Muscle of leg (tissue), 11 donors: Measurements from ENCODE around the gene TNFSF13B. TPM values are rescaled to one million over a fixed set of nuclear protein-coding genes. Genes with fewer than 3 reads are reported as not detected.

Source experiments
- DNase-seq: peaks from one replicate; pipeline ENCODE4 v3.0.0; 2013
- H3K27ac ChIP-seq: one replicate; pipeline ENCODE4 v1.5.1; 2013; ENCODE audit warnings: mild to moderate bottlenecking, low read length, control low read depth
- H3K27me3 ChIP-seq: one replicate; pipeline ENCODE4 v1.6.1; 2013; ENCODE audit warnings: low read length; ENCODE audit not compliant: control insufficient read depth, insufficient read depth
- H3K36me3 ChIP-seq: one replicate; pipeline ENCODE4 v1.6.1; 2013; ENCODE audit warnings: low read length; ENCODE audit not compliant: control insufficient read depth, insufficient read depth
- H3K4me1 ChIP-seq: one replicate; pipeline ENCODE4 v1.6.1; 2013; ENCODE audit warnings: low read length; ENCODE audit not compliant: control insufficient read depth, insufficient read depth
- H3K4me3 ChIP-seq: one replicate; pipeline ENCODE4 v1.5.1; 2013; ENCODE audit warnings: low read length, control low read depth
- H3K9me3 ChIP-seq: replicated peaks from 2 replicates; pipeline ENCODE4 v1.6.1; 2013; ENCODE audit warnings: low read depth, low read length; ENCODE audit not compliant: control insufficient read depth
- WGBS: methylation state at CpG from one replicate; pipeline ENCODE4 v1.1.5; 2013; ENCODE audit warnings: missing lambda C conversion rate; ENCODE audit not compliant: insufficient coverage; 5-methylcytosine and 5-hydroxymethylcytosine counted together
- polyA plus RNA-seq, 8 donors: library from polyadenylated mRNA; unstranded; fragments of 120-200 nt; gene quantifications; one replicate each; pipeline versions ENCODE4 v1.2.1 to v1.2.3, GENCODE V29; 2013; ENCODE audit warnings: inconsistent platforms in 1 of 8, low replicate concordance in 1 of 8; ENCODE audit not compliant: insufficient read length in 8 of 8, insufficient read depth in 1 of 8
- total RNA-seq: library from RNA; stranded (reverse); fragments of 120-200 nt; gene quantifications from one replicate; pipeline ENCODE4 v1.2.4, GENCODE V29; 2013

Gene TNFSF13B
- total and polyA plus RNA-seq, 9 donors: 1.6 to 5.3 (median 2.3) TPM

DNA sequence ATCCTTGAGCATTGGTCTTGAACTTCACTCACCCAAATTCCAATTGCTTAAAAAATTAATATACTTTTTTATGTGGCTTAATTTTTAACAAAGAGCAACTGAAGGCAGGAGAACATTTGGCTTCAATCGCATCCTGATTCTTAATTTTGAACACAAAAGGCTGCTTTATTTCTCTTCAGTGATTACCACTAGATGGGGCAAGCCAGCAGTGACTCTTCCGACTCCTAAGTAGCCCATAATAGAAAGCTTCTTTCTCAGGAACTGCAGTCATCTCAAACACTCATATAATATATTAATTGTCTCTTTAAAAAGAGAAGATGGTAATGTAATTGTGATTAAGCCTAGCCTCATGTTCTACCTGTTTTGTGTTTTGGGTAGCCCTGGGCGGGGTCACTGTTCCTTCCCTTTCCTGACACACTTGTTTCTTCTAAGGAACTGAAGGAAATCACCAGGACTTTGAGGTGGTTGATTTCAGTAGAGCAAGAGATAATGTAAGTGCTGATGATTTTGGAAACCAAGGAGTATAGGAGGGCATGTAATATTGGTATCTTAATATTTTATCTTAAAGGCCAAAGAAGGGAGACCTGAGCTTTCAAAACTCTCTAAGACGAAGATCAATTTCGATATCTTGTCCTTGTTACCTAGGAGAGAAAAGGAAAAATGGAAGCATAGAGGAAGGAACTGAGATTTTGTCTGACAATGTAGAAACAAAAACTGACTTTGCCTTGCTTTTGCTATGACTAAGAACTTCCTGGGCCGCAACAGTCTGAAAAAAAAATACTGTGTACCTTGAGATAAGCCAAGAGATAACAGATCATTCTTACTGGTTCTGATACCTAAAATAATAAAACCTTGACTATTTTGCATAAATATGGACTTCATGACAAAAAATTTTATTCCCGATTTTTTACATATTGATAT is 73.1 kb downstream of the TNFSF13B start:
- 92% methylated on average over 2 of the region's 7 CpGs for WGBS
- no peaks in the 10 kb centered on the region for H3K36me3 ChIP-seq
- no peak overlapping the region for H3K4me3 ChIP-seq
- H3K27ac ChIP-seq: no peak overlapping the region
- peak; percentile 70 for DNase-seq
- H3K9me3 ChIP-seq: no peaks in the 10 kb centered on the region
- H3K27me3 ChIP-seq: no peaks in the 10 kb centered on the region
- H3K4me1 ChIP-seq: no peaks in the 10 kb centered on the region

DNA sequence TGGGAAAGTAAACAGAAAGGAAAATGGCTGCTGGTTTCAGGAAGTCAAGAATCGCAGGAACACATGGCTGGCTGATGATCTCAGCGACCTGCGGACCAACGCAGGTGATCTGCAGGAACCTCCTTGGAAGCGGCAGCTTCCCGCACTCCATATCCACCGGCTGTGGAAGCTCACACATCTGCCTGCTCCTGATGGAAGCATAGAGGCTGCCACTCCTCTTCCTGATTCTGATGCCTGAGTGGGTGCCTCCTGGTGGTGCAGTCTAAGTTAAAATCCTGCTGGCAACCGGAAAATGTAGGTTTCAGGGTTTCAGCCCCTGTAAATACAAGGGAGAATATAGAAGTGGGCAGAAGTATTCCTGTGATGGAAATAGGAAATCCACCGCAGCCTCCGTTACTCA is 75.5 kb downstream of the TNFSF13B start:
- 85% methylated on average over 7 of the region's 10 CpGs for WGBS
- Histone ChIP-seq H3K27me3 (no peaks in the 10 kb centered on the region), H3K27ac (no peak overlapping the region)

DNA sequence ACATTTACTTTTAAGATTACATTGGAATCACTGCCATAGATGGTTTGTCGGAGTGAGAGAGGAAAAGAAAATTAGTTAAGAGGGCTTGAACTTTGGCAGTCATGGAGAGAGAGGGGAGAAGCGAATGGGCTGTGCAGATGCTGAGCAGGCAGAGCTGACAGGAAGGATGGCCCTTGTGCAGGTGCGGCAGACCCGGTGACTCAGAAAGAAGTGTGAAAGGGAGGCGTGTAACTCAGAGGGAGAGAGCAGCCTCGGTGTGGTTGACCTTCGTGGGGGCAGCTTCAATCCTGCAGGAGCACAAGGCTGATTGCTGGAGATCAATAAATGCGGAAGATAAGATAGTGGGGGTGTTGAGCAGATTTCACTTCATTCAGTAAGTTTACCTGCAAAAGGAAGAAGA is 76.9 kb downstream of the TNFSF13B start:
- WGBS: 52% methylated on average over 8 of the region's 8 CpGs
- H3K4me3 ChIP-seq: no peak overlapping the region

More for the DNA sequence above, 75.5 kb downstream of the TNFSF13B start:
- no peak overlapping the region for H3K4me3 ChIP-seq
- no peaks in the 10 kb centered on the region for H3K4me1 ChIP-seq
- H3K9me3 ChIP-seq: no peaks in the 10 kb centered on the region
- DNase-seq: no peak
- H3K36me3 ChIP-seq: no peaks in the 10 kb centered on the region

DNA sequence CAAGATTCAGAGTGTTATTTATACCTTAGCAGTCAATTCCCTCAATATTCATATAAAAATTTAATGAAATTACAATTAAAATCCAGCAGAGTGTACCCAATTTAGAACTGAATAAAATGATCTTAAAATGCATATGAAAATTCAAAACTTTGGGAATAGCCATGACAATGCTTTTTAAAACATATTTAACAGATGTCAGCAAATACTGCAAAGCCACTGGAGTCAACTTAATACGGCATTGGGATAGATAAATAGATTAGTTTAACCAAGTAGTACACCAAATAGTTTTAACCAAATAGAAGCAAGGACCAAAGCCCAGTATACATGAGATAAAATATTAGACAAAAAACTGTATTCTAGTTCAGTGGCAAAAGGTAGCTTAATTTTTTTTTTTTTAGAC is 79.8 kb downstream of the TNFSF13B start:
- no peak for DNase-seq
- Histone ChIP-seq H3K27me3 (no peaks in the 10 kb centered on the region), H3K36me3 (no peaks in the 10 kb centered on the region), H3K4me1 (no peaks in the 10 kb centered on the region), H3K27ac (no peak overlapping the region), H3K9me3 (no peaks in the 10 kb centered on the region), H3K4me3 (no peak overlapping the region)
- no CpG with 5 or more reads among the region's 1 CpG for WGBS

More for the DNA sequence above, 76.9 kb downstream of the TNFSF13B start:
- H3K9me3 ChIP-seq: no peaks in the 10 kb centered on the region
- H3K27ac ChIP-seq: no peak overlapping the region
- H3K27me3 ChIP-seq: no peaks in the 10 kb centered on the region
- H3K4me1 ChIP-seq: no peaks in the 10 kb centered on the region
- H3K36me3 ChIP-seq: no peaks in the 10 kb centered on the region
- DNase-seq: no peak

DNA sequence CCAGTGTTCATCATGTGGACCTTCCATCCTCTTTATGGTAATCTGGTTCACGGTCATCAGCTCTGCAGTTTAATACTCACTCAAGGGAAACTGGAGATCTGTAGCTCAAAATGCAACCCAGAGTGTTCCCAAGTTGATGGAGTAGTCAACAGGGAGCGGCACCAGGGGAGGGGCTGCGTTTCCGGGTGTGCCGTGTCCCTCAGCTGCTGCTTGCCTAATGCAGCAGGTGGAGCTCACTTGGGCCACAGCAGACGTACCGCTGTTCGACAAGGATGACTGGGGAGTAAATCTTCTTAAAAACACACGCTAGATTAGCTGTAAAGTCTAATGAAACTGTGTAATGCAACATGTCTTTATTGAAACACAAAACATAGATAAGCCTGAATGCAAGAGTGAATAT is 81.1 kb downstream of the TNFSF13B start:
- peak; percentile 40 for DNase-seq
- no peaks in the 10 kb centered on the region for H3K4me1 ChIP-seq
- H3K9me3 ChIP-seq: no peaks in the 10 kb centered on the region
- H3K4me3 ChIP-seq: no peak overlapping the region
- WGBS: 82% methylated on average over 4 of the region's 9 CpGs
- H3K27ac ChIP-seq: no peak overlapping the region
- no peaks in the 10 kb centered on the region for H3K36me3 ChIP-seq
- H3K27me3 ChIP-seq: no peaks in the 10 kb centered on the region

DNA sequence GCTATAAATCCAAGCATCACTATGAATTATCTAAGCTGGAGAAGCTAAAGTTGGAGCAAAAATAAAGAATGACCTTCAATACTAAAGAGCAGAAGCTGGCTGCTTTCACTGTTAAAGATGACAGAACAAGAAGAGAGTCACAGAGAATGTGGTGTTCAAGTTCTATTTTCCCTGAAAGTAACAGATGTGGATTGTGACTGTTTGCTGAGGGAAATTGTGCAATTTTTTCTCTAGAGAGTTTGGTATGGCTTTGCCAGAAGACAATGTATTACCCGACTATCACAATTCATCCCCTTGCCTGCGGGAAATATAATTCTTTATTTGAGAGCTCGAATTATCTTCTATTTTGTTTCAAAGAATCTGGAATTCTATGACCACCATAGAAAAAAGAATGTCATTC is 83.1 kb downstream of the TNFSF13B start:
- H3K4me3 ChIP-seq: no peak overlapping the region
- DNase-seq: peak; percentile 90
- H3K4me1 ChIP-seq: no peaks in the 10 kb centered on the region
- peak overlapping the region; percentile 15 for H3K27ac ChIP-seq
- H3K27me3 ChIP-seq: no peaks in the 10 kb centered on the region
- no peaks in the 10 kb centered on the region for H3K9me3 ChIP-seq
- WGBS: no CpG with 5 or more reads among the region's 3 CpGs
- H3K36me3 ChIP-seq: no peaks in the 10 kb centered on the region

DNA sequence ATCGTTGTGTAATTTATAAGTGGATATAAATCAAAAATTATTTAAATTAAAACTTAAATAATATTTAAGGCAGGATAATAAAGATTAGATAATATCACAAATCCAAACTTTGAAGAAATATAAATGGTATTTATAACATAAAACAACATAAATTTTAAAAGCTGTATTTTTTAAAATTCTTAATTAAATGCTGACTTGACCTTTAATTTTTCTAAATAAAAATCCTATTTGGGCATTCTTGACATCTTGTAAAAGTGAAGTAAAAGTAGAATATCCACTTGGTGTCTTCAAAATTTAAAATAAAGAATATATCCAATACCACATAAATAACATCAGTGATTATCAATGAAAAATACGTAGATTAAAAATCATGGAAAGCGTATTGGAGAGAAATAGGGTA is 87.7 kb downstream of the TNFSF13B start:
- WGBS: no CpG with 5 or more reads among the region's 3 CpGs
- peaks cover 2% of the 10 kb centered on the region for H3K4me1 ChIP-seq
- H3K36me3 ChIP-seq: no peaks in the 10 kb centered on the region
- H3K27me3 ChIP-seq: no peaks in the 10 kb centered on the region
- no peak overlapping the region for H3K27ac ChIP-seq
- DNase-seq: no peak
- H3K9me3 ChIP-seq: no peaks in the 10 kb centered on the region
- no peak overlapping the region for H3K4me3 ChIP-seq

Other genes starting within 250 kb of the TNFSF13B start
- 7.1 TPM for gene LIG4, start 54.2 kb upstream of the TNFSF13B start, total RNA-seq
- 10 to 100 TPM in 2 of 8 donors, 1 to 10 TPM in 6; 7.0 to 15.4 (median 9.2) TPM for gene LIG4, start 54.2 kb upstream of the TNFSF13B start, polyA plus RNA-seq
- 7.9 TPM for gene ABHD13, start 51.3 kb upstream of the TNFSF13B start, total RNA-seq
- 10 to 100 TPM in 2 of 8 donors, 1 to 10 TPM in 6; 7.0 to 11.9 (median 9.3) TPM for gene ABHD13, start 51.3 kb upstream of the TNFSF13B start, polyA plus RNA-seq